Activated CD4-positive, alpha-beta T cell treated with anti-CD3 and anti-CD28 coated beads for 36 hours (primary cell): ENCODE measurements around the gene MID2. TPM values are rescaled to one million over a fixed set of nuclear protein-coding genes. Genes with fewer than 3 reads are reported as not detected.

Experiments used
- ATAC-seq: fragments of 200-7000 bp; cut with Tn5 transposase; one replicate; pipeline ENCODE4 v1.10.0; 2021; ENCODE audit warnings: mild to moderate bottlenecking, moderate library complexity
- CTCF ChIA-PET: fragments of 350-600 bp; sonication (Branson Sonifier 250); formaldehyde crosslinking; loops from one replicate; lab custom pipeline; 2021; ENCODE audit warnings: antibody characterized with exemption; lab: Charles Lee
- POLR2A ChIA-PET: fragments of 350-600 bp; sonication (Branson Sonifier 250); formaldehyde crosslinking; loops from one replicate; lab custom pipeline; 2021; ENCODE audit warnings: antibody characterized with exemption, inconsistent platforms; lab: Charles Lee
- DNase-seq: peaks from one replicate; pipeline ENCODE4 v3.0.0-alpha.2; 2020
- H3K27ac Mint-ChIP-seq: one replicate; pipeline ENCODE4 v1.8.0; 2021; ENCODE audit warnings: mixed read lengths
- H3K27me3 Mint-ChIP-seq: one replicate; pipeline ENCODE4 v1.8.0; 2021; ENCODE audit warnings: mixed read lengths
- H3K36me3 Mint-ChIP-seq: one replicate; pipeline ENCODE4 v1.8.0; 2021; ENCODE audit warnings: low read depth, mixed read lengths
- H3K4me1 Mint-ChIP-seq: one replicate; pipeline ENCODE4 v1.8.0; 2021; ENCODE audit warnings: mixed read lengths
- H3K4me3 Mint-ChIP-seq: one replicate; pipeline ENCODE4 v1.8.0; 2021; ENCODE audit warnings: mild to moderate bottlenecking, moderate library complexity, mixed read lengths
- H3K9me3 Mint-ChIP-seq: one replicate; pipeline ENCODE4 v1.8.0; 2021; ENCODE audit warnings: low read depth, mixed read lengths
- intact Hi-C, 2 experiments: fragments of 100-400 bp; cut with DNase I in 1 of 2; cut with micrococcal nuclease in 1 of 2; formaldehyde crosslinking; loops; one replicate each; pipeline versions ENCODE4 v1.14.2 to v1.15.1; 2022 to 2024; cut with DNase I, micrococcal nuclease
- total RNA-seq, 2 experiments: library from RNA; stranded (reverse); gene quantifications; one replicate each; pipeline ENCODE4 v1.2.3, GENCODE V29; 2021

MID2 gene
- total RNA-seq, 2 experiments from 2014 or later = 7.3 to 10.1 TPM

- intact Hi-C loops = no loop called here
- ChIA-PET CTCF (no interaction called here), POLR2A (no interaction called here)
- no peaks in the 10 kb centered on the region for H3K9me3 Mint-ChIP-seq
- DNase-seq = no peak
- H3K36me3 Mint-ChIP-seq = no peaks in the 10 kb centered on the region
- H3K4me1 Mint-ChIP-seq = no peaks in the 10 kb centered on the region
- H3K4me3 Mint-ChIP-seq = no peak overlapping the region
- H3K27me3 Mint-ChIP-seq = no peaks in the 10 kb centered on the region
- H3K27ac Mint-ChIP-seq = no peak overlapping the region
- ATAC-seq = no peak
Observed at GRCh38 chrX:107968623-107969022, 143.0 kb downstream of the MID2 start.

- H3K27ac Mint-ChIP-seq = no peak overlapping the region
- ChIA-PET POLR2A (no interaction called here), CTCF (no interaction called here)
- H3K4me1 Mint-ChIP-seq = no peaks in the 10 kb centered on the region
- H3K4me3 Mint-ChIP-seq = no peak overlapping the region
- DNase-seq (no peak), ATAC-seq (no peak)
- no peaks in the 10 kb centered on the region for H3K36me3 Mint-ChIP-seq
- H3K9me3 Mint-ChIP-seq = no peaks in the 10 kb centered on the region
- H3K27me3 Mint-ChIP-seq = no peaks in the 10 kb centered on the region
- intact Hi-C loops = no loop called here
Observed at GRCh38 chrX:107970073-107970472, 144.4 kb downstream of the MID2 start.

- intact Hi-C loops = no loop called here
- H3K4me3 Mint-ChIP-seq = no peak overlapping the region
- DNase-seq = no peak
- POLR2A ChIA-PET = no interaction called here
- H3K4me1 Mint-ChIP-seq = no peaks in the 10 kb centered on the region
- no peak for ATAC-seq
- CTCF ChIA-PET = no interaction called here
- no peaks in the 10 kb centered on the region for H3K36me3 Mint-ChIP-seq
- H3K9me3 Mint-ChIP-seq = no peaks in the 10 kb centered on the region
- H3K27ac Mint-ChIP-seq = no peak overlapping the region
- no peaks in the 10 kb centered on the region for H3K27me3 Mint-ChIP-seq
Observed at GRCh38 chrX:107971636-107972035, 146.0 kb downstream of the MID2 start.

Other genes with a start within 250 kb of the MID2 start
- 100 to 1,000 TPM; 112 to 141 TPM for gene PRPS1, start 197.4 kb upstream of the MID2 start, total RNA-seq
- 10 to 100 TPM; 23.3 to 25.9 TPM for gene TSC22D3, start 50.1 kb upstream of the MID2 start, total RNA-seq
- gene NCBP2L, start 48.1 kb upstream of the MID2 start, total RNA-seq = not detected
- not detected for gene TEX13B, start 156.5 kb downstream of the MID2 start, total RNA-seq
- 1 to 10 TPM in 1 of 2 experiments, under 1 TPM in 1; 0.75 to 2.1 TPM for gene VSIG1, start 219.2 kb downstream of the MID2 start, total RNA-seq